IPS-15b (cell line): Measurements from ENCODE around the gene KCNK17.
A peak's percentile ranks its signal among the peaks of the same experiment; 100 is the strongest.

Experiments
- H3K27me3 ChIP-seq: one replicate; pipeline ENCODE4 v1.6.1; 2013; ENCODE audit warnings: low read length; ENCODE audit not compliant: control insufficient read depth, insufficient read depth
- H3K36me3 ChIP-seq: one replicate; pipeline ENCODE4 v1.6.1; 2013; ENCODE audit warnings: low read length; ENCODE audit not compliant: control insufficient read depth, insufficient read depth
- H3K4me1 ChIP-seq: one replicate; pipeline ENCODE4 v1.6.1; 2013; ENCODE audit warnings: mild to moderate bottlenecking, low read length; ENCODE audit not compliant: control insufficient read depth, insufficient read depth
- H3K4me3 ChIP-seq: one replicate; pipeline ENCODE4 v1.5.1; 2013; ENCODE audit warnings: low read depth, low read length
- H3K9ac ChIP-seq: one replicate; pipeline ENCODE4 v1.6.1; 2013; ENCODE audit warnings: low read depth, mild to moderate bottlenecking, low read length
- H3K9me3 ChIP-seq: one replicate; pipeline ENCODE4 v1.6.1; 2013; ENCODE audit warnings: mild to moderate bottlenecking, low read length; ENCODE audit not compliant: control insufficient read depth, insufficient read depth

KCNK17 gene

DNA sequence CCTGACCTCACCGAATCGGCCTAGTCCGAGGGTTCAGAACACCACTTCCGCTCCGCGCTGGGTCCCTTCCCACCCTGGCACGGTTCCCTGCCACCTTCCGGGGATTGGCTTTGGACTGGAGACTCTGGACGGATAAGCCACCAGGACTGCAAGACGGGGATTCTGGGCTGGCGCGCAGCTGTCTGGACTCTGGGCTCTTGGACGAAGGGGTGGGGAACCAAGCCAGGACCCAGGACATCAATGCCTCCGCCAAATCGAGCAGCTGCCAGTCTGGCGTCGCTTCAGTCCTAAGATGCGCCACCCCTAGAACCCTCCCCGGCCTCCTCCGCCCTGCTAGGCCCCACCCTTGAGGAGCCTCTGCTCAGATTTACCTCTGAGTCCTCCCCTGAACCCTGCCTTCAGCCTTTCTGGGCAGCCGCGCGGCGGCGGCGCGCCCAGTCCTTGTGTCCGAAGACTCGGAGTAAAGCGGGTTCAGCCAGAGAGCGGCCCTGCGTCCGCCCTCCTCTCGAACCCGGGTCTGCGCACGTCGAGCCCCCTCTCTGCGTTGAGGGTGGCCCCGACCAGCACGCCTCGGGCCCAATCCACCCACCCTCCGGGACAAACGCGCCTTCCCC lies 1.2 kb downstream of the KCNK17 start:
- no peaks in the 10 kb centered on the region for H3K36me3 ChIP-seq
- H3K27me3 ChIP-seq: peaks cover 45% of the 10 kb centered on the region
- peak overlapping the region; percentile 37 for H3K9ac ChIP-seq
- H3K9me3 ChIP-seq: no peaks in the 10 kb centered on the region
- H3K4me1 ChIP-seq: no peaks in the 10 kb centered on the region
- H3K4me3 ChIP-seq: peak overlapping the region; percentile 69

DNA sequence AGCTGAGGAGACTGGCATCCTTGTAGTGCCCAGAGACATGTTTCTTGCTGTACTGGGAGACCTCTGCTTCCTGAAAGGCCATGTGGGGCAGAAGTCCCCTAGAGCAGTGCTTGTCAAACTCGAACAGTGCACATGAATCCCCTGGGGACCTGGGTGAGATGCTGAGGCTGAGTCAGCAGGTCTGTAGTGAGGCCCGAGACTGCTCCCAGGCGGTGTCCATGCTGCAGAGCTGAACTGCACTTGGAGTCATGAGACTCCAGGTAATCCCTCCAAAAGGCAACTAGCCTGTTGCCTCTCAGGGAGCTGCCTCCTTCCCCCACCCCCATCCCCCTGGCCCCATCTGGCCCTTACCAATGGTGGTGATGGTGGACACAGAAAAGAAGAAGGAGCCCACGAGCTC lies 3.7 kb downstream of the KCNK17 start:
- Histone ChIP-seq H3K36me3 (no peaks in the 10 kb centered on the region), H3K27me3 (peaks cover 41% of the 10 kb centered on the region), H3K4me3 (no peak overlapping the region), H3K4me1 (no peaks in the 10 kb centered on the region), H3K9me3 (no peaks in the 10 kb centered on the region), H3K9ac (no peak overlapping the region)

DNA sequence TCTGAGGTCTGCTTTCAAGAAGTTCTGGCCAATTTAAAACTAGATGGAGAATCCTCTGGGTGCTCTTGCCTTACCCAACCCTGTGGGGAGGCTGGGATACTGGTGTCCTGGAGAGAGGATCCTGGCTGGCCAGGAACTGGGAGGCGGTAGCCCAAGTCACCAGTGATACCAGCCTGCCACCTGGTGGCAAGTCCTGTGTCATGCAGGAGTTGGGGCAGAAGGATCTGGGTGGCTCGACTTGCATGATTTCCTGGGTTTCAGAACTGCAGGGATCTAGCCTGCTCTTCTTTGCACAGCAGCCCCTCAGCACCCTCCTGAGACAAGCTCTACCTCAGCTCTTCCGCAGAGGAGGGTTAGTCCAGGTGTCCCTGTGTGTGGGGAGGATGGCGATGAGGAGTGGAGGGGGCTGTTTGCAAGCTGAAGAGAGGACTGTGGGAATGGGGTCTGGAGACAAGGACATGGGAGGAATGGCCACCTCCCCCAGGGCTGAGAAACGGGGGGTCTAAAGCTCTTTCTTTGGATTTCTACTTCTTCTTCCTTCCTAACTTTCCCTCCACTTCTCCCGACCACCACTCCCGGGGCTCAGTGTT lies 4.2 kb downstream of the KCNK17 start:
- no peak overlapping the region for H3K4me3 ChIP-seq
- H3K36me3 ChIP-seq: no peaks in the 10 kb centered on the region
- no peaks in the 10 kb centered on the region for H3K9me3 ChIP-seq
- H3K9ac ChIP-seq: no peak overlapping the region
- no peaks in the 10 kb centered on the region for H3K4me1 ChIP-seq
- peaks cover 36% of the 10 kb centered on the region for H3K27me3 ChIP-seq

- Histone ChIP-seq H3K9me3 (no peaks in the 10 kb centered on the region), H3K27me3 (peaks cover 15% of the 10 kb centered on the region), H3K4me1 (peaks cover 3% of the 10 kb centered on the region)
Measured at GRCh38 chr6:39307462-39307861, 6.8 kb downstream of the KCNK17 start.

GRCh38 chr6:39304951-39305350 lies 9.3 kb downstream of the KCNK17 start:
- Histone ChIP-seq H3K4me3 (no peak overlapping the region), H3K4me1 (peaks cover 3% of the 10 kb centered on the region), H3K9me3 (no peaks in the 10 kb centered on the region)

More at GRCh38 chr6:39307462-39307861, 6.8 kb downstream of the KCNK17 start:
- H3K9ac ChIP-seq: no peak overlapping the region
- no peak overlapping the region for H3K4me3 ChIP-seq
- no peaks in the 10 kb centered on the region for H3K36me3 ChIP-seq

GRCh38 chr6:39303425-39304153 lies 10.6 kb downstream of the KCNK17 start:
- Histone ChIP-seq H3K36me3 (no peaks in the 10 kb centered on the region), H3K27me3 (no peaks in the 10 kb centered on the region), H3K4me1 (peaks cover 3% of the 10 kb centered on the region), H3K9me3 (no peaks in the 10 kb centered on the region), H3K4me3 (no peak overlapping the region), H3K9ac (no peak overlapping the region)

More at GRCh38 chr6:39304951-39305350, 9.3 kb downstream of the KCNK17 start:
- Histone ChIP-seq H3K9ac (no peak overlapping the region), H3K36me3 (no peaks in the 10 kb centered on the region), H3K27me3 (no peaks in the 10 kb centered on the region)

GRCh38 chr6:39302669-39303424 lies 11.4 kb downstream of the KCNK17 start:
- no peaks in the 10 kb centered on the region for H3K9me3 ChIP-seq
- H3K4me1 ChIP-seq: peaks cover 3% of the 10 kb centered on the region
- no peaks in the 10 kb centered on the region for H3K27me3 ChIP-seq
- H3K4me3 ChIP-seq: no peak overlapping the region
- H3K9ac ChIP-seq: no peak overlapping the region
- H3K36me3 ChIP-seq: no peaks in the 10 kb centered on the region

- H3K9ac ChIP-seq: no peak overlapping the region
- H3K9me3 ChIP-seq: no peaks in the 10 kb centered on the region
- no peaks in the 10 kb centered on the region for H3K36me3 ChIP-seq
- no peaks in the 10 kb centered on the region for H3K27me3 ChIP-seq
- H3K4me3 ChIP-seq: no peak overlapping the region
- H3K4me1 ChIP-seq: peaks cover 3% of the 10 kb centered on the region
Measured at GRCh38 chr6:39302011-39302410, 12.2 kb downstream of the KCNK17 start.

DNA sequence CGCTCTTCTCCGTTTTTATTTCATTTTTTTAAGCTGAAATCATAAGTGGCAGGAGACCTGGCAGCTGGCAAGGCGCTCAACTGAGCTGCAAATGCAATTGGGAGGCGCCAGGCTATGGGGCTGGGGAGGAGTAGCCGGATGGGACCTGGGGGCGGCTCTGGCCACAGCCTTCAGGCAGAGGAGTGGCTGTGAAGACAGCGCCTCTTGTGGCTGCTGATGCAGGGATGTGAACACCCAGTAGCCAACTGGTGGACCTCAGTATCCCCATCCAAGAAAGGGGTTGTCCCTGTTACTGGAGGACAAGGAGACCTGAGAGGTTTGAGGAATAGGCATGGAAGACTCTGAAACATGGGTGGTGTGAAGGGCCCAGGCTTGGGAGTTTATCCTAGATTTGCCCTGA lies 12.6 kb downstream of the KCNK17 start:
- Histone ChIP-seq H3K4me1 (peaks cover 3% of the 10 kb centered on the region), H3K4me3 (no peak overlapping the region), H3K9me3 (no peaks in the 10 kb centered on the region), H3K9ac (no peak overlapping the region), H3K36me3 (no peaks in the 10 kb centered on the region), H3K27me3 (no peaks in the 10 kb centered on the region)

GRCh38 chr6:39300739-39301138 lies 13.5 kb downstream of the KCNK17 start:
- no peaks in the 10 kb centered on the region for H3K27me3 ChIP-seq
- H3K4me3 ChIP-seq: no peak overlapping the region
- no peak overlapping the region for H3K9ac ChIP-seq
- H3K36me3 ChIP-seq: no peaks in the 10 kb centered on the region
- no peaks in the 10 kb centered on the region for H3K9me3 ChIP-seq
- peaks cover 3% of the 10 kb centered on the region for H3K4me1 ChIP-seq

- H3K9me3 ChIP-seq: no peaks in the 10 kb centered on the region
- peaks cover 3% of the 10 kb centered on the region for H3K4me1 ChIP-seq
- no peaks in the 10 kb centered on the region for H3K27me3 ChIP-seq
- H3K4me3 ChIP-seq: no peak overlapping the region
- H3K36me3 ChIP-seq: no peaks in the 10 kb centered on the region
- H3K9ac ChIP-seq: no peak overlapping the region
Measured at GRCh38 chr6:39298061-39298460, 16.2 kb downstream of the KCNK17 start.
